GM21619 (cell line): ENCODE data around the gene ANAPC5.
"Not testable (repeated sequence)": the region's sequence is repeated elsewhere in the genome, so short reads cannot be mapped to it uniquely, and the experiment has no call there.

ENCODE experiments used
- ATAC-seq: cut with Tn5 transposase; IDR thresholded peaks from one replicate; pipeline ENCODE4 v1.9.1; 2021; ENCODE audit not compliant: unreplicated experiment

ANAPC5 gene

GRCh38 chr12:121351820-121352681 is at the start of gene ANAPC5:
ANAPC5 (minus strand) TSS chr12:121352411; CDS start chr12:121352340, 71 bp downstream.
- peak; percentile 95 for ATAC-seq

- ATAC-seq = peak; percentile 40
These were observed 48.3 kb upstream of the ANAPC5 start for GRCh38 chr12:121400332-121401139.

GRCh38 chr12:121399391-121400331 is 47.5 kb upstream of the ANAPC5 start, which contains the start of gene RNF34:
RNF34 (plus strand) TSS chr12:121400118; CDS start chr12:121400213, 95 bp downstream.
- ATAC-seq = peak; percentile 90

GRCh38 chr12:121398355-121398754 is 46.1 kb upstream of the ANAPC5 start:
- ATAC-seq = no peak

- ATAC-seq = no peak
These were observed 45.3 kb upstream of the ANAPC5 start for GRCh38 chr12:121397521-121397920.

- no peak for ATAC-seq
These were observed 40.1 kb upstream of the ANAPC5 start for GRCh38 chr12:121392325-121392716.

GRCh38 chr12:121391619-121392324 is 39.6 kb upstream of the ANAPC5 start:
- no peak for ATAC-seq

GRCh38 chr12:121390856-121391255 is 38.6 kb upstream of the ANAPC5 start:
- ATAC-seq = no peak

GRCh38 chr12:121388421-121388981 is 36.3 kb upstream of the ANAPC5 start:
- no peak for ATAC-seq

- not testable (repeated sequence) for ATAC-seq
These were observed 32.7 kb upstream of the ANAPC5 start for GRCh38 chr12:121384891-121385290.

- no peak for ATAC-seq
These were observed 31.4 kb upstream of the ANAPC5 start for GRCh38 chr12:121383601-121384021.

GRCh38 chr12:121379945-121380344 is 27.7 kb upstream of the ANAPC5 start:
- no peak for ATAC-seq

- no peak for ATAC-seq
These were observed 26.5 kb upstream of the ANAPC5 start for GRCh38 chr12:121378736-121379135.

- no peak for ATAC-seq
These were observed 24.8 kb upstream of the ANAPC5 start for GRCh38 chr12:121376754-121377697.

- ATAC-seq = not testable (repeated sequence)
These were observed 22.9 kb upstream of the ANAPC5 start for GRCh38 chr12:121374945-121375584.

GRCh38 chr12:121374336-121374735 is 22.1 kb upstream of the ANAPC5 start:
- ATAC-seq = not testable (repeated sequence)

GRCh38 chr12:121373755-121374154 is 21.5 kb upstream of the ANAPC5 start:
- no peak for ATAC-seq

GRCh38 chr12:121371404-121371803 is 19.2 kb upstream of the ANAPC5 start:
- no peak for ATAC-seq
